ENCODE measurements around the gene RAB26.

- TF ChIP-seq CTCF (IDR thresholded peaks at IDR 0.05; ENCODE audit: poor library complexity, severe bottlenecking) (no peak), TAF1 (IDR thresholded peaks at IDR 0.05; ENCODE audit: low read depth) (no peak), POLR2AphosphoS5 (IDR thresholded peaks at IDR 0.05) (no peak), SMC3 (conservative IDR thresholded peaks at IDR 0.05; ENCODE audit: poor library complexity) (no peak), RAD21 (conservative IDR thresholded peaks at IDR 0.05) (no peak), EP300 (conservative IDR thresholded peaks at IDR 0.05; ENCODE audit: poor library complexity, severe bottlenecking) (no peak), MXI1 (conservative IDR thresholded peaks at IDR 0.05; ENCODE audit: poor library complexity, severe bottlenecking) (no peak)
Observed at GRCh38 chr16:2167068-2167638, 18.7 kb downstream of the RAB26 start.
